GM10266 (cell line): ENCODE data around the gene FLT1.

Experiments
- DNase-seq: peaks from one replicate; pipeline ENCODE4 v3.0.0; 2012; ENCODE audit errors: extremely low spot score
- CTCF ChIP-seq: IDR thresholded peaks from 2 replicates; pipeline ENCODE4 v1.5.1; 2012; ENCODE audit warnings: mild to moderate bottlenecking, low read depth; ENCODE audit not compliant: control insufficient read depth, insufficient read depth; ENCODE audit errors: missing control alignments

The FLT1 gene

GRCh38 chr13:28326056-28326455 lies 168.9 kb downstream of the FLT1 start:
- TF ChIP-seq CTCF = no peak
- no peak for DNase-seq

GRCh38 chr13:28325022-28325421 lies 169.9 kb downstream of the FLT1 start:
- no peak for DNase-seq
- TF ChIP-seq CTCF = no peak

- DNase-seq = peak; percentile 82
- TF ChIP-seq CTCF = peak; percentile 82
Measured at GRCh38 chr13:28324181-28324789, 170.6 kb downstream of the FLT1 start.

DNA sequence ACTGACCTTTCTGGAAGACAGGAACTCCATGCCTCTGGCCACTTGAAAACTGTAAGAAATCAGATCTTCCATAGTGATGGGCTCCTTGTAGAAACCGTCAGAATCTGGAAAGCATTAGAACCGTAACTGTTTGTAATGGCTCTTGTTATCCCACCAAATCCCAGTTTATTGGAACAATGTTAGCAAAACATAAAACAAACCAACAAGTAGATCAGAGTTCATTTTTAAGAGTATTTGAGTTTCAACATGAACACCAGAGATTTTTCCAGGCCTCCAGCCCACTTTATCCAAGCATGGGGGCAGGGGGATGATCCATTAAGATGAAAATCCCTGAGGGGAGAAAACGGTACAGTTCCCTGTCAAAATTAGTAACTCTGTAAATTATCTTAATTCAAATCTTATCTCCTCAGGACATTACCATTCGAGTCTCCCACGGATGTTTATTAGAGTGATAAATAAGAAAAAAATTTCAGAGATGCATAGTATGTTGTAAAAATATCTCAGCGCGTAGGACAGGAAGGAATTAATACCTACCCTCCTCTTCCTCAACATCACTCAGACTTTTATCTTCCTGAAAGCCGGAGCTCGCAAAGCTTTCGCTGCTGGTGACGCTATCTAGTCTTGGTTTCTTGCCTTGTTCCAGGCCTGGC lies 172.5 kb downstream of the FLT1 start:
- no peak for DNase-seq
- no peak for TF ChIP-seq CTCF

GRCh38 chr13:28321756-28322155 lies 173.2 kb downstream of the FLT1 start:
- DNase-seq = no peak
- no peak for TF ChIP-seq CTCF

DNA sequence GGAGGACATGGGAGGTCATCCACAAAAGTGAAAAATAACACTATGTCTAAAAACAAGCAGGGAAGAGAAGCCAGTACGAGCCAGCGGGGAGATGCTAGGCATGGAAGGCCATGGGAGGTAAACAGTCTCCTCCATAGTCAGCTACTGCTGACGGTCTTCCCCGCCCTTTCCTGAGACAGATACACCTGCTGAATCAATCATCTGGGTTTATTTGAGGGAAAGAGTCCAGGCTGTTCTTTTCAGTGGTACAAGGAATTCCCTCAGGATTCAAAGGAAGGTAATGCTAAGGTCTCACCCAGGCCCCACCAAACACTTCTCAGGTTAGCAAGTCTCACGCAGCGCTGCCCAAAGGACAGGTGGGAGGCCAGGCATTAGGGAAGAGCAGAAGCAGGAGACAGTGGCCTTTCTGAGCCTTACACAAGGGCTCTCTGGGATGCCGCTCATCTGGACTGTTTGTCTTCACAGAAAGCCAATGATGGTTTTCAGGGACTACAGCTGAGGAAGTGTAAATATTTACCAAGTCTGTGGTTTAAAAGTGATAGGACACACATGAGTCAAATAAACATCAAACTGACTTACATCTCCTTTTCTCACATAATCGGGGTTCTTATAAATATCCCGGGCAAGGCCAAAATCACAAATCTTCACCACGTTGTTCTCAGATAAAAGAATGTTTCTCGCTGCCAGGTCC lies 173.9 kb downstream of the FLT1 start:
- no peak for TF ChIP-seq CTCF
- DNase-seq = no peak

DNA sequence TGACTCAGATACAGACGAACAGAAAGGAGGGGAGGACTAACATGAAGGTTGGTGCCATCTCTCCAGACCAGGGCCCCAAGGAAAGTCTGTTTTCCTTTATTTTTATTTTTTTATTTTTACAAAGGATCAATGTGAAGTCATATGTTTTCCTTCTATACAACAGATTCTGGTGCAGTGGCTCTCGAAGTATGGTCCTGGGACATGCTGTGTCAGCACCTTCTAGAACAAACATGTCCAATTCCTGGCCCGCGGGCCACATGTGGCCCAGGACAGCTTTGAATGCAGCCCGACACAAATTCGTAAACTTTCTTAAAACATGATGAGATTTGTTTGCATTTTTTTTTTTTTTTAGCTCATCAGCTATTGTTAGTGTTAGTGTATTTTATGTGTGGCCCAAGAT lies 174.7 kb downstream of the FLT1 start:
- DNase-seq = no peak
- TF ChIP-seq CTCF = no peak
